Osteocyte (in vitro differentiated cells): ENCODE measurements around the gene ZFHX3. TPM values are rescaled to one million over a fixed set of nuclear protein-coding genes. Genes with fewer than 3 reads are reported as not detected.

ENCODE experiments used
- DNase-seq: peaks from one replicate; pipeline ENCODE4 v3.0.0; 2021; ENCODE audit warnings: mixed read lengths; ENCODE audit not compliant: unreplicated experiment; ENCODE audit errors: extremely low spot score
- H3K27ac Mint-ChIP-seq: one replicate; pipeline ENCODE4 v1.8.0; 2021; ENCODE audit warnings: mild to moderate bottlenecking, mixed read lengths; ENCODE audit not compliant: unreplicated experiment
- H3K27me3 Mint-ChIP-seq: one replicate; pipeline ENCODE4 v1.8.0; 2021; ENCODE audit warnings: mixed read lengths; ENCODE audit not compliant: unreplicated experiment
- H3K36me3 Mint-ChIP-seq: one replicate; pipeline ENCODE4 v1.8.0; 2021; ENCODE audit warnings: mixed read lengths; ENCODE audit not compliant: unreplicated experiment
- H3K4me1 Mint-ChIP-seq: one replicate; pipeline ENCODE4 v1.8.0; 2021; ENCODE audit warnings: mixed read lengths; ENCODE audit not compliant: unreplicated experiment
- H3K4me3 Mint-ChIP-seq: one replicate; pipeline ENCODE4 v1.8.0; 2021; ENCODE audit warnings: mild to moderate bottlenecking, moderate library complexity, mixed read lengths; ENCODE audit not compliant: unreplicated experiment
- H3K9me3 Mint-ChIP-seq: one replicate; pipeline ENCODE4 v1.8.0; 2021; ENCODE audit warnings: mixed read lengths; ENCODE audit not compliant: unreplicated experiment
- CTCF ChIP-seq: fragments of 200-600 bp; sonication (generic); IDR thresholded peaks from 2 replicates; pipeline ENCODE4 v1.5.0; 2021; ENCODE audit warnings: antibody characterized with exemption, mild to moderate bottlenecking, moderate library complexity
- total RNA-seq: library from RNA; stranded (reverse); gene quantifications from 2 replicates; pipeline ENCODE4 v1.2.1, GENCODE V29; 2021

Gene ZFHX3
- total RNA-seq, 1 donor from 2014 or later, result 89.1 TPM

GRCh38 chr16:72858665-72859493 lies 189.0 kb downstream of the ZFHX3 start:
- TF ChIP-seq CTCF, result no peak
- no peaks in the 10 kb centered on the region for H3K9me3 Mint-ChIP-seq
- peaks cover 46% of the 10 kb centered on the region for H3K4me1 Mint-ChIP-seq
- H3K36me3 Mint-ChIP-seq, result peaks cover 7% of the 10 kb centered on the region
- no peak for DNase-seq
- H3K27ac Mint-ChIP-seq, result peak overlapping the region; percentile 91
- H3K27me3 Mint-ChIP-seq, result no peaks in the 10 kb centered on the region
- no peak overlapping the region for H3K4me3 Mint-ChIP-seq

DNA sequence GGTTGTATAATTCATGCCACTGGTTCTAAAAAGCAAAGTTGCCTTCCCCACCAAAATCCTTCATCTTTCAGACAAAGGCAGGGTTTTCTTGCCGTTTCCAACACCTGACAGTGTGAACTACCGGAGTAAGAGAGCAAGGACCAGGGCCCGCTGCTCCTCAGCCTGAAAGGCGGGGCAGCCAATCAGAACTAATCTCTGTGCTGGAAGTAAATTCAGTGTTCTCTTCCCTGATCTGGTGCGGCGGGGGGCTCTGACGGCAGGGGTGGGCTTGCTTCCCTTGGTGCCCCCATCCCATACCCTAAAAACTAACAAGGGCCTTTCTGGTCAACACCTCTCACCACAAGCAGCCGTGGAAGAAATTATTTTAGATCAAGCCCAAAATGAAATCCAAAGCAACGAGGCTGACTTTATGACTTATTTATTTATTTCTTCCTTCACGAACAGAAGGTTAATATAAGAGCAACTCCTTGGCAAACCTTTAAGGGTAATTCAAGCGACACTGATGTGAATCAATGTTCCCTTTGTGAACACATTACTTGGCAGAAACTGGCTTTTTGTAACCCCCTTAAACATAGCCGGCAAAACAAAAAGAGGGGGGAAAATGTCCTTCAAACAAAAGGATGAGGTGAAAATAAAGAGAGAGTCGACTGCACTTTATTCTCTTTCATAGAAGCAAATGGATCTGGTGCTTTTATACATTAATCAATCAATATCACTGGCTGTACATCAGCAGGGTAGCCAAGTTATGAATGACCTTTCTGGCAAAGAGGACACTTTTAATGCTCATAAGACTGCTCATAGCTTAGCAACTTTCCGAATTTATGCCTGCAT lies 189.9 kb downstream of the ZFHX3 start:
- Mint-ChIP-seq H3K4me3 (no peak overlapping the region), H3K27ac (peak overlapping the region; percentile 91), H3K27me3 (no peaks in the 10 kb centered on the region), H3K36me3 (peaks cover 3% of the 10 kb centered on the region), H3K4me1 (peaks cover 54% of the 10 kb centered on the region), H3K9me3 (no peaks in the 10 kb centered on the region)
- DNase-seq, result no peak
- TF ChIP-seq CTCF, result no peak

DNA sequence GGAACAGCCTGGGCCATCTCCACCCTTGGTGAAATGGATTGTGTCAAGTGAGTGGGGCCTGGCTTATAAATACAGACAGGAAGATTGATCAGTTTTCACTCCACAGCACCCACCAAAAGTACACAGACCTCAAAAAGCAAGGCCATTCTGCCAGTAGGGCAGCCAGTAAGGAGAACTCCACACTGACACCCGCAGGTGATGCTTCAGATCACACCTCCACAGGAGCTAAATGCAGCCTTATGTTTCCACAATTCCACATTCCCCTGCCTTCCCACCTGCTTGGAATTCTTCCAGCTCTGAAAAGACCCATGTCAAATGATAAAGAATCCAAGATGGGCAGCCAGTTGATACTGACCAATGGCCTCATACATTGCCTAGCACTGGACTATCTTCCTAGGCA lies 191.1 kb downstream of the ZFHX3 start:
- Mint-ChIP-seq H3K36me3 (peaks cover 8% of the 10 kb centered on the region), H3K4me1 (peaks cover 64% of the 10 kb centered on the region), H3K9me3 (no peaks in the 10 kb centered on the region), H3K4me3 (no peak overlapping the region), H3K27me3 (no peaks in the 10 kb centered on the region), H3K27ac (no peak overlapping the region)
- peak; percentile 44 for TF ChIP-seq CTCF
- DNase-seq, result no peak

GRCh38 chr16:72854267-72854959 lies 193.5 kb downstream of the ZFHX3 start:
- H3K27ac Mint-ChIP-seq, result peak overlapping the region; percentile 56
- TF ChIP-seq CTCF, result no peak
- peaks cover 8% of the 10 kb centered on the region for H3K36me3 Mint-ChIP-seq
- peaks cover 65% of the 10 kb centered on the region for H3K4me1 Mint-ChIP-seq
- H3K4me3 Mint-ChIP-seq, result no peak overlapping the region
- H3K9me3 Mint-ChIP-seq, result no peaks in the 10 kb centered on the region
- no peak for DNase-seq
- no peaks in the 10 kb centered on the region for H3K27me3 Mint-ChIP-seq
